Stimulated activated CD8-positive, alpha-beta memory T cell treated with anti-CD3 and anti-CD28 coated beads, Interleukin-15, amount 100 ng/mL, for 24 hours (primary cell): ENCODE results near the gene STK39.

Experiments
- DNase-seq: peaks from one replicate; pipeline ENCODE4 v3.0.0-alpha.2; 2020; ENCODE audit warnings: low read depth

Gene STK39

GRCh38 chr2:167925758-167926157 is 321.6 kb downstream of the STK39 start:
- DNase-seq: no peak

- DNase-seq: no peak
These were observed 322.8 kb downstream of the STK39 start for GRCh38 chr2:167924556-167924955.

GRCh38 chr2:167916756-167917155 is 330.6 kb downstream of the STK39 start:
- no peak for DNase-seq

GRCh38 chr2:167914969-167915368 is 332.4 kb downstream of the STK39 start:
- DNase-seq: no peak

- DNase-seq: no peak
These were observed 338.6 kb downstream of the STK39 start for GRCh38 chr2:167908786-167909185.

GRCh38 chr2:167905668-167906067 is 341.7 kb downstream of the STK39 start:
- no peak for DNase-seq
